GM12891 (cell line): ENCODE results near the gene KCNK5.

ENCODE experiments used
- DNase-seq: peaks from one replicate; pipeline ENCODE4 v3.0.0; 2011; ENCODE audit warnings: low spot score; ENCODE audit not compliant: insufficient read length
- FAIRE-seq: peaks from 2 replicates; lab custom pipeline; 2011; peaks lifted over from hg19 to GRCh38; lab: Jason Lieb, UNC
- PAX5 ChIP-seq: IDR thresholded peaks from 2 replicates; pipeline ENCODE4 v1.6.1; 2011; ENCODE audit warnings: low read length, moderate library complexity, mild to moderate bottlenecking; ENCODE audit not compliant: insufficient read depth, severe bottlenecking
- POLR2A ChIP-seq: IDR thresholded peaks from 2 replicates; pipeline ENCODE4 v1.6.1; 2011; ENCODE audit warnings: low read depth, low read length, control low read depth
- POLR2AphosphoS5 ChIP-seq: IDR thresholded peaks from 2 replicates; pipeline ENCODE4 v1.6.1; 2011; ENCODE audit warnings: low read depth, low read length, control low read depth
- POU2F2 ChIP-seq: IDR thresholded peaks from 2 replicates; pipeline ENCODE4 v1.6.1; 2011; ENCODE audit warnings: low read depth, mild to moderate bottlenecking, control low read depth, low read length, moderate library complexity
- SPI1 ChIP-seq: IDR thresholded peaks from 2 replicates; pipeline ENCODE4 v1.6.1; 2011; ENCODE audit warnings: low read depth, low read length, control low read depth
- TAF1 ChIP-seq: IDR thresholded peaks from 2 replicates; pipeline ENCODE4 v1.6.1; 2011; ENCODE audit warnings: low read depth, low read length, control low read depth

The KCNK5 gene

DNA sequence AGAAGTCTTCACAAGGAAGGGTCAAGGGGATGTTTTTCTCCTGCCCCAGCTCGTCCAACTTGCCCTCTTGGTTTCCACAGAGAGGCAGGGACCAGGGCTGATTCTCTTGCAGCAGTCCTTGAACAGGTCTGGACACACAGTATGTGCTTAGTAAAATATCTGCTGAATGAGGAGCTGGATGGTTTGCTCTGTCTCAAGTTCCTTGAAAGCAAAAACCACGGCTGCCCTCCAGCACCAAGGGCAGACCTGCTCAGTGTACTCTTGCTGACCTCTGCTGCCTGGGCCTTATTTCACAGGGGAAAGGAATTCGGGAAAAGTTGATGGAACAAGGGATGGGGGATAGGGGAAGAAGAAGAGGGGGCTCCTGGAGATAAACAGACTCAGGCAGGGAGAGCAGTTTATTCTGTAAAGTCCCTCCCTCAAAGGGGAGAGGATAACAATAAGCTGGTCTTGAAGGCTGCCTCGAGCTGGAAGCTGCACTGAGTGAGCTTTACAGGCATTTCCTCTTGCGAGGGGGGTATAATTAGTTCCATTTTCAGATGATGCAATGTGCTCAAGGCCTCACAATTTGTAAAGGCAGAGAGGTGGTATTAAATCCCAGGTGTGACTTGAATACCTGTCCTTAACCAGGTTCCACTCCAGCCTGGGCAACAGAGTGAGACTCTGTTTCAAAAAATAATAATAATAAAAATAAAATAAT is 10.3 kb downstream of the KCNK5 start:
- DNase-seq (peak; percentile 43), FAIRE-seq (peak; percentile 13)
- TF ChIP-seq SPI1 (peak; percentile 53), POLR2AphosphoS5 (no peak)

DNA sequence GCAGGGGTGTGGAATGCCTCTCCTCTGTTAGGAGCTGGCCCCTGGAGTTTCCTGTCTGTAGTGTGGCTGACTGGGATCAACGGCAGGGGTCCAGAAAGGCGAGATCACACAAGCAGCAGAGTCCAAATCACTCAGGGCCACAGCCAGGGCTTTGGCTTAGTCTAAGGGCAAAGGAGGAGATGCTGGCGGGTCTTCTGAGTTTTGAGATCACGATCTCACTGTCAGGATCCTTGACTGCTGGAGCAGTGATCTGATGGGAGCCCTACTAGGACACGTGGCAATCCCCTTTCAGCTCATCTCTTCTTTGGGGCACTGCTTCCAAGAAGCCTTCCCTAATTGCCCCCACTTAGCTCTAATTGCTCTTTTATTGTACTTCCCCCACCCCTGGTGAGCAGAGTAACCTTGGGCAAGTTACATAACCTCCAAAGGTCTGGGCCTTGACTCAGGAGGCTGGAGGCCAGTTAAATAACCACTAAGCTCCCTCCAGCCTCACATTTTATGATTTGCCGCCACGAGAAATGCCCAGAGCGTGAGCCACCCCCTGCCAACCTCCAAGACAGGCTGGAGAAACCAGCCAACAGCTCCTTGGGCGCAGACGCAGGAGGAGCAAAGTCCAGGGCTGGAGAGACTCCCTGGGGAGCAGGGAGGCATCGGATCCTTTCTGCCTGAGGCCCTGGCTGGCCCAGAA is 12.0 kb downstream of the KCNK5 start:
- FAIRE-seq (no peak), DNase-seq (no peak)
- TF ChIP-seq SPI1 (no peak), PAX5 (no peak), POLR2AphosphoS5 (no peak), POLR2A (no peak), TAF1 (no peak), POU2F2 (no peak)

DNA sequence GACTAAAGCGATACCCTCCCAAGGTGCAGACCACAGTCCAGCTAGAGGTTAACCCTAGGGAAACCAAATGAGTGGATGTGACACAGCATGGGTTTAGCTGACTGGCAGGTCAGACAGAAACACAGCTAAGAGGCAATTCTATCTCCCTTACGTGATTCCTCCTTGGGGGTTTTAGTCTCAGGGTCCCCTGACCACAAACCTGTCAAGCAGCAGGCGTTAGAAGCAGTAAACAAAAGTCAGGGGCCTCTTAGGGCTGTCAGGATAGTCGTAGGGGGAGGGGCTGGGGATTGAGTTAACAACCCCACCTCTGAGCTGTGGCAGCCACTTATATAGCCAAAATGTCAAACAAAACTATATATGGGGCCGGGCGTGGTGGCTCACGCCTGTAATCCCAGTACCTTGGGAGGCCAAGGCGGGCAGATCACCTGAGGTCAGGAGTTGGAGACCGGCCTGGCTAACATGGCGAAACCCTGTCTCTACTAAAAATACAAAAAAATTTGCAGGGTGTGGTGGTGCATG is 13.6 kb downstream of the KCNK5 start:
- DNase-seq (no peak), FAIRE-seq (no peak)
- TF ChIP-seq TAF1 = no peak
- no peak for TF ChIP-seq POU2F2
- no peak for TF ChIP-seq SPI1
- no peak for TF ChIP-seq PAX5
- no peak for TF ChIP-seq POLR2AphosphoS5
- TF ChIP-seq POLR2A = no peak

DNA sequence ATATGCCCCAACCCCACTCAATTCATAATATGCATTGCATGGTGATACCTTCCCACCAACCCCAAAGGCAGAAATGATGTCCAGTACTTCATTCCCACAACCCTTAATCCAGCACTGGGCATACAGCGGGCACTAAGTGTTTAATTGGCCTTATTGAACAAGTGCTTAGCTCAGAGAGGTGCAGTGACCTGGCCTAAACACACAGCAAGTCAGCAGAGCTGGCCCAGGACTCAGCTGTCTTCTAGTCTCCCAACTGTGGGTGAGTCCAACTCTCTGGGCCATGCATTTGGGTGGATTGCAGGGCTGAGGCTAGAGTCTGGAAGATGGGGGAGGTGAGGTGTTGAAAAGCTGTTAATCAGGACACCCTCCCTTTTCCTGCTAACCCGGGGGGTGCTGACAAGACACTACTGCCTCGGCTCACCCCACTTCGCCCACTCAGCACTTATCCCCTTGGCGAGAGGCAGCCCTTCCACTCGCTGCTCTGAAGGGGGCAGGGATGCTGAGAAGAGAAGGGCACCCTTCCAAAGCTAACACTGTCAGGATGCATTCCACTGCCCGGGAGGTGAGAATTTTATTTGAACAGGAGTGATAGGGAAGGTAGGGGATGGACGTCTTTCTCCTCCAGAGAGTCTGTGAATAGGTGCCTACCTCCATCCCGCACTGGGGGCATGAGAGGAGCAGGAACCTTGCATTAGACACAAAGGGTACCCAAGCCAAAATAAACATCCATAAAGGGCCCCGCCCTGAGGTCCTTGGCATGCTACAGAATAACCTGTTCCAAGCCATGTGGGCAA is 14.2 kb downstream of the KCNK5 start:
- DNase-seq (no peak), FAIRE-seq (no peak)
- TF ChIP-seq PAX5 (no peak), POU2F2 (no peak), SPI1 (no peak), POLR2AphosphoS5 (no peak), POLR2A (no peak), TAF1 (no peak)

DNA sequence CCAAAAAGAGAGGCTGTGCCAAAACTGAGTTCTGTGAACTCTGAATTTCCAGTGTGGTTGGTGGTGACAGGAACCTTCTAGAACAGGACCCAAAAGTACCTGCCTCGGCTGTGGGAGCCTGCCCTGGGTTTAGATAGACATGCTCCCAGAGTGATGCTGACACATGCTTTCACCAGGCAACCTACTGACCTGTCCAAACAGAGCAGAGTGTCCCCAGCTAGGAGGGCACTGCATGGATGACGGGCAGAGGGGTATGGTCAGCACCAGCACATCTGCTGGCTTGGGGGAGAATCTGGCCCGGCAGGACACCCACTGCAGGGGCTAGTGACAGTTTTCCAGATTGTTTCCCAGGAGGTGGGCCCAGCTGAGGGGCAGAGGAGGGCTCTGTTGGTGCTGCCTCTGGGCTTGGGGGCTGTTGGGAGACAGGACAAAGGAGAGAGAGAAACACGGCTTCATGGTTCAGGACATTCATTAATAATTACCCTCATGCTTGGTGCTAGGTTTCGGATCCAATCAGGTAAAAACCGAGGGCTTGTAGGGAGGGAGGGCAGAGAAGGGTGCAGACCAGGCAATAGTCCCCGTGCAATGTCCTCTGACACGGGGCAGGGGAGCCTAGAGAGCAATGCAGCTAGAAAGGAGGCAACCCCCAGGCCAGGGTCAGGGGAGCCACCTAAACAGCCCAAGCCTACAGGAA is 15.0 kb downstream of the KCNK5 start:
- no peak for DNase-seq
- TF ChIP-seq PAX5 (no peak), TAF1 (no peak), POLR2A (no peak), SPI1 (no peak), POLR2AphosphoS5 (no peak), POU2F2 (no peak)
- no peak for FAIRE-seq

DNA sequence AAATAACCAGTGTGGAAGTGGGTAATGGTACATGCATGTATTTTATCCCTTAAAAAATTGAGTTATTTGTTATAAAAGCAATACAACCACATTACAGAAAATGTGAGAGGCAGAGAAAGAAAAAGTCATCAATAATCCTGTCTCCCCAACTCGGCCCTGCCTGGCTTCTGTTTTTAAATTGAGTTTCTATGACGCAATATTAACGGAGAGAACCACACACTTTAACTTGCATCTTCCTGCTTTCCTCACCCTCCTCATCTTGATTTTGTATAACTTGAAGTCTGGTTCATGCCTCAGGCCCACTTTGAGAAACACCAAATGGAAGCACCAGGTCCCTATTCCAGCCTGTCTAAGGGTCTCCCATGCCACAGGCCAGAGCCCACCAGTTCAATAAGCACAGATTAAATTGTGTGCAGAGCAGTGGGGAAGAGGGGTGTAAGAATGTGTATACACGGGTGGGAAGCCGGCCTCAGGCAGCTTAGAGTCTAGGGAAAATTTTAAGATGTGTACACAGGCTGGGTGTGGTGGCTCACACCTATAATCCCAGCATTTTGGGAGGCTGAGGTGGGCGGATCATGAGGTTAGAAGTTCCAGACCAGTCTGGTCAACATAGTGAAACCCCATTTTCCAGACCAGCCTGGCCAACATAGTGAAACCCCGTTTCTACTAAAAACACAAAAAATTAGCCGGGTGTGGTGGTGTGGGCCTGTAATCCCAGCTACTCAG is 15.9 kb downstream of the KCNK5 start:
- DNase-seq (no peak), FAIRE-seq (no peak)
- TF ChIP-seq POLR2A (no peak), POLR2AphosphoS5 (no peak), POU2F2 (no peak), PAX5 (no peak)

DNA sequence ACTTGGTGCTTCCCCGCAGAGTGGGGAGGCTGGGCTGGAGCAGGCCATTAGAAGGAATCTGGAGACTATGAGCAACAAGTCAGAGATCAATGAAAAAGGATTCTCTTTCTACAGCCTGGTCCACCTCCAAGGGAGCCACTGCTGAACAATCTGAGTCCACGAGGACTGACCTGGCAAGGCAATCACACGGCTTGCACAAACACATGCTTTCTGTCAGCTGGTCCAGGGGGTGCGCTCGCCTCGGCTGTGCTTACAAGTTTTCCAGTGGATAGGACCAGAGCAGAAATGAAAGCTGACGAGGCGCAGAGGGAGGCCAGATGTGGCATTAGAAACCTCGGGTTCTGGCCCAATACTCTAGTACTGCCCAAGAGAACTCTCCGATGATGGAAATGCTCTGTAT is 18.1 kb downstream of the KCNK5 start:
- DNase-seq = no peak
- no peak for FAIRE-seq
- TF ChIP-seq PAX5 (no peak), POU2F2 (no peak), SPI1 (no peak), POLR2AphosphoS5 (no peak), POLR2A (no peak)

DNA sequence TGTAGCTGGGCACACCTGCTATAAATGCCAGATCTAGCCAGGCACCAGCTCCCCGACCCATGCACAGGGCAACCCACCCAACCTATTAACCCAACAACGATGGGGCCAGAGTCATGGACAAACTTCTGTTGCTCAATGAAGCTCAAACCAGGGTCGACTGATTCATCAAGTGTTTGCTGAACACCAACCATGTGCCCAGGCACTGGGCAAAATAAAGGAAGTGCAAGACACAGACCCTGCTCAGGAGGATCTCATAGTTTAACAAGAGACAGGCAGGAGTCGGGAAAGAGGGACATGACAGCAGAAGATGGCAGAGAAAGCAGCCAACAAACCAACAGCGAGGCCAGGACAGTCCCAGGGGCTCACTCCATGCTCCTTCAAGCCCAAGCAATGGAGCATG is 18.8 kb downstream of the KCNK5 start:
- FAIRE-seq = no peak
- TF ChIP-seq SPI1 (peak; percentile 54), POLR2A (no peak)
- no peak for DNase-seq

DNA sequence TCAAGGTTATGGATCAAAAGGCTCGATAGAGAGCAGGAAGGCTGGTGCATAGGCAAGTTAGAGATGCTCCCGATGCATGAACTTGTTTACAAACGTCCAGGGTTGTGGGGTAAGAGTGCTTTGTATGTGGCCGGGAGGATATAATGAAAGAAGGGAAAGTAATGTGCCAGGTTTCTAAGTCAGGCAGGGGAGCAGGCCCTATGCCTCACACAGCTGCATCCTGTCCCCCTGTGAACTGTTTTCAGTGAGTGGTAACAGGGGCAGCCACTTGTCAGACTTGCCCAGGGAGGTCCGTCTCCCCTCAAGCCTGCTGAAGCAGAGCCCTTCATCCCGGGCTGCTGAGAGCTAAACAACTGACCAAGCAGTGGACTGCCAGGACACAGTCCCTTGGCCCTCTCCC is 19.4 kb downstream of the KCNK5 start:
- no peak for TF ChIP-seq PAX5
- no peak for TF ChIP-seq POLR2AphosphoS5
- no peak for DNase-seq
- FAIRE-seq = no peak
